ENCODE measurements around the gene OR2T3.
A peak's percentile ranks its signal among the peaks of the same experiment; 100 is the strongest.
"Not testable (repeated sequence)": the region's sequence is repeated elsewhere in the genome, so short reads cannot be mapped to it uniquely, and the experiment has no call there.

The OR2T3 gene

DNA sequence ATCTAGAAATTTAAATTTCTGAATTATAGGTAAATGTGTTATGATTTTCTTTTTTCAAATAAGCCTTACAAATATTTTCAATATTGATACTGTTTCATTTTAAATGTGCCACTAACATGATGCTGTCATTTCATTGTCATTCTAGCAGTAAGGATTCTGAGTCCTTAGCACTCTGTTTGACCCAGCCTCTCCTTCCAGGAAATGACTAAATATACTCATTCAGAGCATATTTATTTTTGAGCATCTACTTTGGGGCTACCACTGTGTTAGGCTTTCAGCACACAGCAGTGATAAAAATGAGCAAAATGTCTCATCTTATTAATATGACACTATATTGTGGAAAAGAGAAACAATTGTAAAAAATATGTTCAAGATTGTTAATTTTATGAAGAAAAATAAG lies 37.1 kb downstream of the OR2T3 start:
- H4K91ac ChIP-seq (ENCODE audit: low read depth, low read length); H3K27ac ChIP-seq (ENCODE audit: low read depth, low read length): not testable (repeated sequence)

DNA sequence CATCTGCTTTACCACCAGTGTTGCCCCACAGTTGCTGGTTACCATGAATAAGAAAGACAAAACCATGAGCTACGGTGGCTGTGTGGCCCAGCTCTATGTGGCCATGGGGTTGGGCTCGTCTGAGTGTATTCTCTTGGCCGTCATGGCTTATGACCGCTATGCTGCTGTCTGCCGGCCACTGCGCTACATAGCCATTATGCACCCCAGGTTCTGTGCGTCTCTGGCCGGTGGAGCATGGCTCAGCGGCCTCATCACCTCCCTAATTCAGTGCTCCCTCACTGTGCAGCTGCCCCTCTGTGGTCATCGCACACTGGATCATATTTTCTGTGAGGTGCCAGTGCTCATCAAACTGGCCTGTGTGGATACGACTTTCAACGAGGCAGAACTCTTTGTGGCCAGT lies 48.7 kb downstream of the OR2T3 start:
- no peak overlapping the region for H3K18ac ChIP-seq (ENCODE audit: low read length)
- no peak overlapping the region for H4K91ac ChIP-seq (ENCODE audit: low read depth, low read length)
- no peak overlapping the region for H3K27ac ChIP-seq (ENCODE audit: low read depth, low read length)
- H3K14ac ChIP-seq (ENCODE audit: low read length) = no peak overlapping the region
- no peaks in the 10 kb centered on the region for H3K4me1 ChIP-seq (ENCODE audit: control insufficient read depth in 1 of 2, insufficient read depth in 2 of 2, low read length in 2 of 2)
- no peaks in the 10 kb centered on the region for H3K79me1 ChIP-seq (ENCODE audit: low read length)
- no peak overlapping the region for H3K4ac ChIP-seq (ENCODE audit: low read depth, low read length)
- H2AK5ac ChIP-seq (ENCODE audit: low read length) = no peak overlapping the region
- DNase-seq = no peak
- H3K79me2 ChIP-seq (ENCODE audit: control insufficient read depth, insufficient read depth, low read length, poor library complexity) = no peaks in the 10 kb centered on the region
- H4K8ac ChIP-seq (ENCODE audit: low read depth, low read length) = no peak overlapping the region
- peaks cover 6% of the 10 kb centered on the region for H3K9me3 ChIP-seq (ENCODE audit: insufficient read depth, low read depth, low read length)
- peak overlapping the region; percentile 52 for H3K9ac ChIP-seq (ENCODE audit: low read length)
- H3K27me3 ChIP-seq (ENCODE audit: insufficient read depth, low read length) = no peaks in the 10 kb centered on the region
- no peak overlapping the region for H2AFZ ChIP-seq (ENCODE audit: insufficient read depth, low read length, poor library complexity)
- H4K12ac ChIP-seq (ENCODE audit: low read depth, low read length) = no peak overlapping the region
- H3K4me2 ChIP-seq (ENCODE audit: low read length) = no peak overlapping the region
- no peak overlapping the region for H2BK120ac ChIP-seq (ENCODE audit: insufficient read depth, low read length, poor library complexity)
- WGBS (ENCODE audit: extremely low coverage, insufficient coverage, insufficient read length) = no CpG with 5 or more reads among the region's 12 CpGs
- no peaks in the 10 kb centered on the region for H3K36me3 ChIP-seq (ENCODE audit: control insufficient read depth in 1 of 2, insufficient read depth in 2 of 2, low read length in 2 of 2)
- peak overlapping the region; percentile 43 for H3K4me3 ChIP-seq (ENCODE audit: low read depth, low read length)
- H3K23ac ChIP-seq (ENCODE audit: low read length) = no peak overlapping the region
- H2BK12ac ChIP-seq (ENCODE audit: low read length) = no peak overlapping the region
- H2BK5ac ChIP-seq (ENCODE audit: low read depth, low read length, poor library complexity) = no peak overlapping the region

More for the DNA sequence above, 37.1 kb downstream of the OR2T3 start:
- H3K9me3 ChIP-seq (ENCODE audit: insufficient read depth, low read depth, low read length); H3K14ac ChIP-seq (ENCODE audit: low read length); H3K79me1 ChIP-seq (ENCODE audit: low read length); H4K12ac ChIP-seq (ENCODE audit: low read depth, low read length); H3K27me3 ChIP-seq (ENCODE audit: insufficient read depth, low read length); H3K9ac ChIP-seq (ENCODE audit: low read length); H3K4me1 ChIP-seq (ENCODE audit: control insufficient read depth in 1 of 2, insufficient read depth in 2 of 2, low read length in 2 of 2); H3K4ac ChIP-seq (ENCODE audit: low read depth, low read length); H3K18ac ChIP-seq (ENCODE audit: low read length); H3K79me2 ChIP-seq (ENCODE audit: control insufficient read depth, insufficient read depth, low read length, poor library complexity); H3K4me2 ChIP-seq (ENCODE audit: low read length); H2BK120ac ChIP-seq (ENCODE audit: insufficient read depth, low read length, poor library complexity); H3K4me3 ChIP-seq (ENCODE audit: low read depth, low read length); DNase-seq; H4K8ac ChIP-seq (ENCODE audit: low read depth, low read length); H3K36me3 ChIP-seq (ENCODE audit: control insufficient read depth in 1 of 2, insufficient read depth in 2 of 2, low read length in 2 of 2); H2BK12ac ChIP-seq (ENCODE audit: low read length); H3K23ac ChIP-seq (ENCODE audit: low read length); H2BK5ac ChIP-seq (ENCODE audit: low read depth, low read length, poor library complexity); H2AK5ac ChIP-seq (ENCODE audit: low read length); H2AFZ ChIP-seq (ENCODE audit: insufficient read depth, low read length, poor library complexity): not testable (repeated sequence)
